Stimulated activated CD8-positive, alpha-beta memory T cell treated with anti-CD3 and anti-CD28 coated beads, Interleukin-7, amount 100 ng/mL, for 24 hours (primary cell): Measurements from ENCODE around the gene DAGLA.

ENCODE experiments used
- DNase-seq: peaks from one replicate; pipeline ENCODE4 v3.0.0-alpha.2; 2020; ENCODE audit warnings: low read depth

The DAGLA gene

DNA sequence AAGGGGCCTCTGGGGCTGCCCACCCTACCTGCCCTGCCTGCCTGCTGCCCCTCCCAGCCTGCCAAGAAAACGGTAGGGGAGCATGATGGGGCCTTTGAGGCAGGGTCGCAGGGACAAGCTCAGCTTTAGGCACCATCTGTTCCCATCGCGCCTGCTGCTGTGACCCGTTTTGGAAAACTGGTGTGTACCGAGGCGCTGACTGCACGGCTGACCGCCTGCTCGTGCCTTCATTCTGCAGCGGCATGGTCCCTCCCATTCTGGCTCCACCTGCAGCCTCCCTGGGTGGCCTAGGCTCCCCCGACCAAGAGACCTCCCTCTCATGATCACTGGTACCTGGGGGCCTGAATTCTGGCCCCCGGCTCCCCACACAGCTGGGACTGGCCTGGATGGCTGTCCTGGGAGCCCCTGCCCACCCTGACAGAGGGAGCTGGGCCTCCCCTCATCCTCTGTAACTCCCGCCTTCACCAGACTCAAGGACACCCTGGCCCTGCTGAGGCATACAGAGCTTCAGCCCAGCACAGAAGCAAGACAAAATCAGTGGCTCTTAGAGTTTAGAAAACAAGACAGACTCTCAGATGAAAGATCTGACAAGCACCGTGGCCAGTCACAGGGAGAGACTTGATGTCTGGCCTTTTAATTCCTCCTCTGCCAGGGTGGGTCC is 65.7 kb downstream of the DAGLA start:
- no peak for DNase-seq

DNA sequence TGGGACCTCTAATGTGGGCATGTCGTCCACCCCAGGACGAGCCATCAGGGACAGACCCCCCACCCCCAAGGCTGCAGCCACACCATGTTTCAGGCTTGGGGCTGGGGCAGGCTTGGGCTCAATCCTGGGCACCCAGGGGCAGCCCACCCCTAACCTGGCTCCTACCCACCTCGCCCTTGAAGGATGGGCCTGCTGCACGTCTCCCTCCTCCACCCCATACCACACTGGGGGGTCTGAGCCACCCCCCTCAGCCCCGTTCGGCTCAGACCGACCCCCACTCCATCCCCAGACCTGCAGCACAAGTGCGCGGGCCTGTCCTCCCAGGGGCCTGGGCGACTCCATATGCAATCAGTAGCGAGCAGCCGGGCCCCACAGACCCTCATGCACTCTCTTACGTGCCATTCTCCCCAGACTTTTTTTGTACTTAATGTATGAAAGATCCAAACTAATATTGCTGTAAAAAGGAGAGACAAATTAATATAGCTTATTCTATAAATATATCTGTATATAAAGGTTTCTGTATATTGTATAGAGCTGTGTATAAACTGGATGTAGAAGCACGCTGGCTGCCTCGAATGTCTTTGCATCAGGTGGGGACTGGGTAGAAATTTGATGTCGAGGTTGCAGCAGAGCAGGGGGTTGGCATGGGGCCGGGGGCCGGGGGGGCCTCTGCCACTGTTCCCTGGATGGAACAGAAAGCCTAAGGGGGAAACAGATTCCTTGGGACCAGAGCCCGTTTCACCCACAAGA is 66.4 kb downstream of the DAGLA start:
- no peak for DNase-seq

DNA sequence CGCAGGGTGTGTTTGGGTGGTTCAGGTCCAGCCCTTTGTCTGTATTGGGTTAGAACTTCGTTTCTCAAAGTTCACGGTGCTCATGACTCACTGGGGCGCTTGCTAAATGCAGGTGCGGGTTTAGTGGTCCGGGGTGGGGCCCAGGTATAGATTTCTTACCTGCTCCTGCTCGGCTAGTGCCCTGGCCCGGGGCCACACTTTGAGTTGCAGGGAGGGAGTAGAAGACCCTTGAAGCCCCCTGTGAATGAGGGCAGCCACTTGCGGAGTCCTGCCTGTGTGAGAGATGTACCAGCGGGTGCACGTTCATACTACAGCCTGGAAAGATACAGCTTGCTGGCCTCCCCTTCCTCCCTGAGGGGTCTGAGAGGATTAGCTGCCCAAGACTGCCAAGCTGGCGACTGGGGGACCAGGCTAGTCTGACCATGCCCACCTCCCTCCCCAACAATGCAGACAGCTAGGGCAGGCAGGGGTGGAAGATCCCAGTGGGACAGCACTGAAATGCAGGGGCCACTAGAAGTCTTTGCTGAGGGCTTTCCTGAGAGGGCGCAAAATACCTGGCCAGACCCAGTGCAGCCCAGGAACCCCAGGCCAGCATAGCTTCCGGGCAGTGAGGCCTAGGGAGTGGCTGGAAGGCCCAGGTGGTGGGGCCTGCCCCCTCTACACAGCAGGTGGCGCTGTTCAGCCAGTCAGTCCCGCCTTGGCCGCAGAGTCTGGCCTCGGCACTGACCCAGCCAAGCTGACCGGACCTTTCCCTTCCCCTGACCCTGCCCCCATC is 67.2 kb downstream of the DAGLA start:
- DNase-seq = no peak

DNA sequence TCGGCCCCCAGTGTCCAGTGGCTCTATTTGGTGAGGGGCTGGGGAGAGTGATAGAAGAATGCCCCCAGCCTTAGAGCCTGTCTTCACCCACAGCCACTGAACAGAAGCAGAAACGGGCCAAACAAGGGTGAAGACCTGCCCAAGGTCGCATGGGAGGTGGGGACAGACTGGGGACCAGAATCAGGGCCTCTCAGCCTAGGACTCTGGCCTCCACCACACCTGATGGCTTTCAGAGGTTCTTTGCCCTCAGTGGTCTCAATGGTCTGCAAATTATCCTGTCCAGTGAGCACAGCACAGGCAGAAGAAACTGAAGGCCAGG is 67.7 kb downstream of the DAGLA start:
- no peak for DNase-seq

DNA sequence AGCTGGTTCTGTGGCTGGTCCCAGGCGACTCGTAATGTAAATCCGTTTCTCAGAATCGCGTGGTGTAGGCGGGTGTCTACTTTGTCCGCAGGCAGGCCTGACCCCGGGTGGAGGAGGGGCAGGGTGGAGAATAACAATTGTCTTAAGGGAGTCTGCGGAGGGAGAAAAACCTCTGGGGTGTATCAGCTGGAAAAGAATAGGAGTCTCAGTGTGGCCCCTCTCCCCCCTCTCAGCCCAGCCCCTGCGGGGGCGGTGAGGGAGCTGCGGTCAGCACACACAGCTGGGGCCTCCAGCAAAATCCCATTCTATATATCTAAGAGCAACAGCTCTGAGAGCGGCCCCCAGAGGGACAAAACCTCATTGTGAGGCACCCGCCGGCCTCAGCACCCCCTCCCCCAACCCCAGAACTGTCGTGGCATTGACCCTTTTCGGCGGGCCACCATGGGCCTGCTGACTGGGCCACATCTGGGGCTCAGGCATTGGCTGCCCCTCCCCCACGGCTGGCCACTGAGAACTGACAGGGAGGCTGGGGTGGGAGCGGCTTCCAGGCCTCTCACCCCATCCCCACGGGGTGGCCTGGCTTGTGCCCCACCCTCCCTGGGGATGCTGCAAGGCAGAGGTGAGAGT is 69.5 kb downstream of the DAGLA start:
- DNase-seq = no peak

DNA sequence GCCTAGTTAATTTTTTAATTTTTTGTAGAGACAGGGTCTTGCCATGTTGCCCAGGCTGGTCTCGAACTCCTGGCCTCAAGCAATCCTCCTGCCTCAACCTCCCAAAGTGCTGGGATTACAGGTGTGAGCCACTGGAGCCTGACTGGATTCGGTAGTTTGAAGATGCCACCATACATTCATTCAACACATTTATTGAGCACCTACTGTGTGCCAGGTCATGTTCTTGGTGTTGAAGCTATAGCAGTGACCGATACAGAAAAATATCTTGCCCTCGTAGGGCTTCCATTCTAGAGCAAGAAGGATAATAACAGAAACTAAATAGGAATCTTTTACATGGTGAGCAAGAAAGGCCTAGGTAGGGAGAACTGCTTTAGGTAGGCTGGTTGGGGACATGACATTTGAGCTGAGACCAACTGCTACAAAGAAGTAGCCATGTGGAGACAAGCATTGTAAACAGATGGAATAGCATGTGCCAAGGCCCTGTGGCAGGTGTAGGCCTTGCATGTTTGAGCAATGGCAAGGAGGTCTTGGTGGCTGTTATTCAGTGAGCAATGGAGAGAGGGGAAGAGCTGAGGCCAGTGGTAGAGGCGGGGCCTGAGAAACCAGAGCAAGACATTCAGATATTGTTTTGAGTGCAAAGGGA is 70.6 kb downstream of the DAGLA start:
- DNase-seq = no peak

DNA sequence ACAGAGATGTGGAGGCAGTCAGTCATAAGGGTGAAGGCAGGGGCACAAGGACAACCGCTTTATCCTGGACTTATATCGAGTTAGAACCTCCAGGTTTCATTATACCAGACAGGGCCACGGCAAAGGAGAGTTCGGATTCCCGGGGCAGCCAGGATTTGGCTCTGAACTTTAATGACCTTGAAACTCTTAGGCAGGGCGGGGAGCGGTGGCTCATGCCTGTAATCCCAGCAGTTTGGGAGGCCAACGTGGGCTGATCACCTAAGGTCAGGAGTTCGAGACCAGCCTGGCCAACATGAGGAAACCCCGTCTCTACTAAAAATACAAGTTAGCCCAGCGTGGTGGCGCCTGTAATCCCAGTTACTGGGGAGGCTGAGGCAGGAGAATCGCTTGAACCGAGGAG is 71.2 kb downstream of the DAGLA start:
- DNase-seq = no peak

DNA sequence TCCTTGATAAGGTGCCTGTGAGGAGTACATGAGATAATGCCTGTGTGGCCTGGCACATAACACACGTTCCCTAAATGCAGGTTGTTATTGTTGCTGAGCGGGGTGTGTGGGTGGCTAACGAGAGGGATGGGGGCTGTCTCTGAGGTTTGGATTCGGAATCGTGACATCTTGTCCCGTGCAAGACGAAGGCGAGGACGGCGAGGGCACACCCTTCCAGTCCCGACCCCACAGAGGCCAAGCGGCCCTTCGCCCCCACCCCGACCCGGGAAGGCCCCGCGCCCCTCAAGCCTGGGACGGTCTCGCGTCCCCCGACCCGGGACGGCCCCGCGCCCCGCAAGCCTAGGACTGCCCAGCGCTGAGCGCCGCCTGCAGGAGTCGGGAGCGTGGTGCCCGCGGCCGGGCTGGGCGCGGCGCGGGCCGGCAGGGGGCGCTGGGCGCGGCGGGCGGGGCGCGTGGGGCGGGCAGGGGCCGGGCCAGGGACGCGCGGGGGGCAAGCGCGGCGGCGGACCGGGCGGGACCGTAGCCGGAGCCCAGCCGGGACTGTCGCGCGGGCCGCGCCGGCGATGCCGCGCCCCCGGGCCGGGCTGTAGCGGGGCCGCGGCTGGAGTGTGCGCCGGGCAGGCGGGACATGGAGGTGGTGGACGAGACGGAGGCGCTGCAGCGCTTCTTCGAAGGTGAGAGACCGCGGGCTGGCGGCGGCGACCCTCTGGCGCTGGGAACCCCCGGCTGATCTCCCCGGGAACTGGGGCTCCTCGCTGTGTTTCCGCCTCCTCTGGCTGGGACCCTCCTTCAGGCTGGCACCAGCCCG is 72.1 kb downstream of the DAGLA start, which contains the start of gene MYRF:
Gene MYRF (plus strand): TSS at position 520 of the 808 bp plus-strand sequence. CDS start 109 bp downstream, at position 629.
- DNase-seq = peak; percentile 26

DNA sequence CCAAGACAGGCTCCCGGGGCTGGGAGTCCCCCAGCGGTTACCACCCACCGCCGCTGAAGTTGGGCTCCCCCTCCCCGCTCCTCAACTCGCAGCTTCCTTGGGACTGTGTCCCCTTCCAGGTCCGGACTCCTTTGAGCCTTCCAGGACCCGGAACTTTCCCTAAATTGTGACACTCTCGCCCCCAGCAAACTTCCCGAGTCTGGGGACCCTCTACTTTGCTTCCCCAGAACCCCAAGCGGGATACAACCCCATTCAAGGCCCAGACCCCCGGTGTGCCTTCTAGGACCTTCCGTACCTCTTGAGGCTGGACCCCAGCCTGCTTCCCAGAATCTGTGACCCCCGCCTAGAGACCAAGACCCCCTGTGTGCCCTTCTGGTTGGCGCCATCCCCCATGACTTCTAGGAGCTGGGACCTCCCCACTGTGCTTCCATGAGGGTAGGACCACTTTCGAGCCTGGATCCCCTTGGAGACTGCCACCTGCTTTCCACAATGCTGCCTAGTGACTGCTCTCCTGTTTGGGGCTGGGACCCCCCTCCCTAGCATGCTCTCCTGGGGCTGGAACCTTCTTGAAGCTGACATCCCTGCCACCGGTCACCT is 72.8 kb downstream of the DAGLA start:
- no peak for DNase-seq

DNA sequence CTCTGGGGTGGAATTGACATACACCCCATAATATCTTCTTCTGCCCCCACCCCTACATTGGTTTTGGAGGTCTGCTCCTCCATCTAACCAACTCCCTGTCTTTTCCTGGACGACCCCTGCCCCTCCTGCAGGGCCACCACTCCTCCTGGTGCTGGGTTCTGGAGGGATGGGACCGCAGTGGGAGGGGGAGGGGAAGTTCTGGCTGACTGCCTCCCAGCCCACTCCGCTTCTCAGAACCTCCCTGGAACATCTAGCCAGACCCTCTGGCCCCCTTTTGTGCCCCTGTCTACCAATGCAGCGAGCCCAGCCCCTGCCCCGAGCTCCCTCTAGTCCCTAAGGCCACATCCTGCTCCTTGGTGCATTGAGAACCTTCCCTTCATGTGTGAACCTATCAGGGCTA is 73.5 kb downstream of the DAGLA start:
- no peak for DNase-seq

DNA sequence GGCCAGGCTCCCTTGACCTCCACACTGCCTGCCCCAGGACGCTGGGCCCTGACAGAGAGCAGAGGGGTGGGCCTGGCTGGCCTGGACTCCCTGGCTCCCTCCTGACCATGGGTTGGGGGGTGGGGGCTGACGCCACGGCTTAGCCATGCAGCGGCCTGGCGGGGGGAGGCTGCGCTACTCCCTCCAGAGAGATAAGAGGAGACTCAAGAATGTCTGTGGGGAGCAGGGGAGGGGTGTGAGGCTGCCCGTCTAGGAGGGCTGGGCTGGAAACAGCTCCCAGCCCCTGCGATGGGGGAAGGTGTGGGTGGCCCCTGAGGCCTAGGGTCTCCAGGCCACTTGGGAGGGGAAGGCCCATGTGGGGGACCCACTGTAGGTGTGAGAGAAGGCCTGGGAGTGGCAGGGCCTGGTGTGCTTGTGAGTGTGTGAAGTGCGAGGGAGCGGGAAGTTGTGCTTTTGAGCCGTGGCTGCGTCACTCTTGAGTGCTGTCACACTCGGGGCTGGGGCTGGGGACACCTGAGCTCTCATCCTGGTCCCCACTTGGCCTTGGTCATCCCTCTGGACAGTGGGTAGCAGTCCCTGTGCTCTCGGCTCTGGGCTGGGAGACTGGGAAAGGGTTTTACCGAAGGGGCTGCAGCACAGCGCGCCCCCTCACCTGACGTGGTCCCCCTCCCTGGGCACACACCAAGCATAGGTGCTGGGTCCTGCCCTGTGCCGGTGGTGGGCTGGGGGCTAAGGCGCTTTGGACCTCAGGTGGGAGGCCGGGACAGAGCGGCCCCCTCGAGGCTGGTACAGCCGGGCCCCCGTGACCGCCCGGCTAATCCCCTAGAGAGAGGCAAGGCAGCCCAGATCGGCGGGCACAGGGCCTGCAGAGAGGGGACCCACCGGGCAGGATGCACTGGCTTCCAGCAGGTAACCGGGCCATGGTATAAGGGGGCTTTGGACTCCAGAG is 74.6 kb downstream of the DAGLA start:
- no peak for DNase-seq

DNA sequence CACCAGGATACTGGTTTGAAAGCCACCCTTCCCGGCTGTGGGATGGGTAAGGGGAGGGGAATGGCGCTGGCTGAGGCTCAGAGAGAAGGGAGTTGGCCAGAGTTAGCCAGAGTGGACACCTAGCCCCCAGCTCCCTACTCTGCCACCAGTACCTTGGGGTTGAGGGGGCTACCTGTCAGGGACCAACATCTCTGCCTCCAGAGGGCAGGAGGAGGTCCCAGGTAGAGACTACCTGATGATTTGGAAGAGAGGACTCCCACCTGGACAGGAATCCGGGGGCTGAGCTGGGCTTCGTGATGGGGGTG is 75.9 kb downstream of the DAGLA start:
- DNase-seq = no peak

DNA sequence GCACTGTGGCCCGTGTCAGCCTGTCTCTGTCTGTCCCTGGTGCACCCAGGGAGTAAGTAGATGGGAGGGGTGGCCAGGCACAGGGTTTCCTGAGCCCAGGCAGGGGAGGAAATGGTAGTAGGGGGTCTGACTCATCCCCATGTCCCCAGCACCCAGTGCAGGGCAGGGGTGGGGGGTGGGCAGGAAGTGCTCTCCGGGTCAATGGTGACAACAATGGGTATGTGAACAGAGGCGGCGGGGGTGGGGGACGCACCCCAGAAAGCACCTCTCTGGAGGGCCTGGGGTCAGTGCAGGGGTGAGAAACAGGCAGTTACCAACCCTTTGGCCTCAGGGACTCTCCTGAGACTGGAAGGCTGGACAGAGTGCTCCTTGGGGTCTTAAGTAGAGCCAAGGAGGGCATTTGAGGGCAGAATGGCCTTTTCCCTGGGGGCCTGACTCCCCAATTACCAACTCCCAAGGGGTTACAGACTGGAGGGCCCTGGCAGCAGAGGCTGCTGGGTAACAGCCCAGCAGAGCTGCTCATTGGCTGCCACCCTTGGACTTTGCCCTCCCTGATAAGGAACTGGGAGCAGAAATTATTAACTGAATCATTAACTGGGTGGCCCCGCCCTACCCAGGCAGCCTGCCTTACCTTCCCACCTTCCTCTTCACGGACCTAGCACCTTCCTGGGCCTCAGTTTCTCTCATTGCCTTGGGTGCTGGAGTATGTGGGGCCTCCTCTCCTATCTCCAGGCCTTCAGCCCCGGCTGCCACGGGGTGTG is 76.4 kb downstream of the DAGLA start:
- DNase-seq = no peak

DNA sequence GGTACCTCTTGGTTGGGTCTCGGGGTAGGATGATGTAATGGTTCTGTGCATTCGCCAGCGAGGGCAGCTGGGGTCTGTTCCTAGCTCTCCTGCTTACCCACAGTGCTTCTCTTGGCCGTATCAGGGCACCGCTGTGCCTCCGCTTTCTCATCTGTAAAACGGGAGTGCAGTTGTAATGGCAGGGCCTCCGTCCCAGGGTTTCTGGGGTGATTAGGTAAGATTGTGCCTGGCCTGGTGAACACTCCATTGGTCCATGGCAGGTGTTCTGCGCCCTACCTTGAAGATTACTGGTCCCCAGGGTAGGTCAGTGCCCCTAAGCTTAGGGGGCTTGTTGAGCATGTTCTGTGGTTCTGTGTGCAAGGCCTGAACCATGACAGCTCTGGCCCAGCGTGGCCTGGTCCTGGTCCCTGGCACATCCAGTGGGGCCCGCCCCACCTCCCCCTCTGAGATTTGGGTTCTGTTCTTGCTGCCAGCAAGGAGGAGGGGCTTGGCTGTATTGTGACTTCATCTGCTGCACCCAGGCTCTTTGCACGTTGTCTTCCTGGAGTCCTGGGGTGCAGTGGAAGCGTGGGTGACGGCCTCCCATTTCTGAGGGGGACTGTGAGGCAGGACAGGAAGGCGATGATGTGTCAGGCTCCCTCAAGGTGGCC is 77.1 kb downstream of the DAGLA start:
- no peak for DNase-seq

DNA sequence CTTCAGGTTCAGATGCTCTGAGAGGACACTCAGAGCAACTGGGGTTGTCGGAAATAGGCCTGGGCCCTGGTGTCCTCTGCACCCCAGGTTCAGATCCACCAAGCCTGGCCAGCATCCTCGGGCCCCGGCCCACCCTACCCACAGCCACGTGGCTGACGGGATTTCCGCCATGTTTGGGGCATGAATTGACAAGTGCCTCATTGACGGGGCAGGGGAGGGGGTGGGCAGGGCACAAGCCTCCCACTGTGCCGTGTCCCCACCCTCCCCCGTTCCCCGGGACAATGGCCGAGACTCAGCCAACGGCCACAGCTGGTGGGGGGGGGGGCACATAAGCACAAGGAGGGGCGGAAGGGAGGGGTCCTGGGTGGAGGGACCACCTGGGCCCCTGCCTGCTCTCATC is 80.8 kb downstream of the DAGLA start:
- DNase-seq = no peak

DNA sequence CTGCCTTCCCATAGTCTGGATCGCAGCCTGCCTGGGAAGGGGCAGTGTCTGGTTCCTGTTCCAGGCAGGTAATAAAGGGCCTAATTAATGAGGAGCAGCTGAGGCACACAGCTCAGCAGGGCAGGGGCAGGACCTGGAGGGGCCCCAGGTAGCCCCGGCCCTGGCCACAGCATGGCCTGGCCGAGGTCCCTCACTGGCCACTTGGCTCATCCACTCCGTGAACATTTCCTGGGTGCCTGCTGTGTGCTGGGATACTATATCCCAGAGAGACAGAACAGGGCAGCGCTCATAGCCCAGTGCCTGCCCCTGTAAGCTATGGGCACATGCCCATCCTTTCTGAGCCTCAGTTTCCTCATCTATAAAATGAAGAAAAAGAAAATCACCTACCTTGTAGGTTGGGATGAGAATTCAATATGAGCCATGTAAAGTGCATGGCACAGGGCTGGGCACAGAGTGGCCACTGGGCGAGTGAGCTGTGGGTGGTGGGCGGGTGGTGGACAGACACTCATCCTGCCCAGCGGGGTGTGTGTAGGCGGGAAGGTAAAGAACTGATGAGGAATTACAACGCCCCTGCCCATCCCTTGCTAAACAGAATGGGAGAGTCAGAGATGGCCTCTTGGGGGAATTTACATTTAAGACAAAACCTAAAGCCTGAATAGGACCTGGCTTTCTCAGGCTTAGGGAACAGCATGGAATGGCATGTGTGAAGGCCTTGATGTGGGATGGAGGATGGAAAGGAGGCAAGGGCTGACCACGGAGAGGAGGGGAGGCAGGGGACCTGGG is 81.4 kb downstream of the DAGLA start:
- no peak for DNase-seq

DNA sequence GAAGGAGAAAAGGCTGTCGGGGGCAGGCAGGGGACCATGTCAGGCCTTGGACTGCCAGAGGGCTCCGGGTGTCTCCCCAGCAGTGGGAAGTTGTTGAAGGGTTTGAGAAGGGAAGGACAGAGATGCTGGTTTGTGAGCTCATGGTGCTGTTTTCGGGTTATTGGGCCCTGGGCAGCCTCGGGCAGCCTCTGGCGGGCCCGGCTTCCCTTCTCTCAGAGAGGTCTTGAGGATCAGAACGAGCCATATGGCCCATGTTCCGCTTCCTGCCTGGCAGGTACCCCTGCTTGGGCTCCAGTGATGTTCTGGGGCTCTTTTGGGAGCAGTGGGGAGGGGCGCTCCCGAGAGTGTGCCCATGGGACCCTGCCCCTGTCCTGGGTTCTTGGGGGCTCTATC is 82.0 kb downstream of the DAGLA start:
- DNase-seq = no peak

DNA sequence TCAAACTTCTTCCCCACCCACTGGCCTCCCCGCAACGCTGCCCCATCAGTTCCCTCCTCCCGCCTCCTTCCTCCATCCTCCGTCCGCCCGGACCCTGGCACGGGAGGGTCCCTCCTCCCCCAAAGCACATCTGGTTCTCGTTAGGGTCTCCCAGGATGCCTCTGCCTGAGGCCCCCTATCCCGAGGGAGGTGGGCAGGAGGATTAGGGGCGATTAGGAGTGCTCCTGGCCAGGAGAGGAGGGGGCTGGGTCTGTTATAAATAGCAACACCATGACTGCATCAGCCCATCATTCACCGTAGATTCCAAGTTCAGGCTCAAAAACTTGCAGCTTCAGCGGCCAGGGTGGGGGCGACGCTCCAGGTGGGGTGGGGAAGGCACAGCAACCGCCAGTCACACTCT is 82.6 kb downstream of the DAGLA start:
- DNase-seq = no peak
